Measurements from ENCODE around the gene OTOL1. TPM values are rescaled to one million over a fixed set of nuclear protein-coding genes. Genes with fewer than 3 reads are reported as not detected.

OTOL1 gene
- polyA plus RNA-seq, result not detected
- long read RNA-seq, donor 1, result 0 reads
- long read RNA-seq, donor 2, result 0 reads
- long read RNA-seq, donor 3, result 0 reads
- long read RNA-seq, donor 4, result 0 reads
- long read RNA-seq, donor 5, result 0 reads
- long read RNA-seq, donor 6, result 0 reads
- long read RNA-seq, donor 7, result 0 reads
- long read RNA-seq, donor 8, result 0 reads
- long read RNA-seq, donor 9, result 0 reads
- long read RNA-seq, donor 10, result 0 reads

DNA sequence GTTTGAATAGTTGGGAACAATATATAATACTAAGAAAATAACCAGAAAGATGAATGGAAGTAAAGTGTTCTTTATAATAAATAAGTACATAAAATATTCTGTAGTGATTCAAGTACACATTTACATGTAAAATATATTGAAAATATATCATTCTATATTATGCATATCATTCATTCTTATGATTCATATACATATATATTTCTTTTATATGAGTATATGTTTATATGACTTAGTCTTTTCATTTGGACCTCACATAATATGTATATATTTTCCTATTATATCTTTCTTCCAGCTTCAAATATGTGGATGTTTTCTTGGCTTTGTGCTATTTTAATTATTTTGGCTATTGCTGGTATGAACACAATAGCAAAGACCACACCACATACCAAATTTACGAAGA, at the start of gene OTOL1:
OTOL1 (plus strand) TSS at position 301 of the 400 bp plus-strand sequence; CDS start at position 301, 0 bp downstream.
- 62 to 77% (median 65%) methylated on average over 1 of the region's 1 CpG for WGBS, 3 donors
- Histone ChIP-seq H3K4me3 (ENCODE audit: low read depth in 1 of 3, low read length in 3 of 3) (no peak within 1 kb of the TSS), H3K27ac (ENCODE audit: low read depth in 1 of 3, low read length in 2 of 3) (no peak within 1 kb of the TSS), H3K4me1 (ENCODE audit: control insufficient read depth in 3 of 3, insufficient read depth in 2 of 3, low read depth in 1 of 3, low read length in 2 of 3) (peaks cover 0 to 5% (median 0%) of the 10 kb centered on the region in 3 donors), H3K36me3 (ENCODE audit: control insufficient read depth in 3 of 3, insufficient read depth in 2 of 3, low read depth in 1 of 3, low read length in 3 of 3) (no peaks in the 10 kb centered on the region), H3K9me3 (ENCODE audit: control insufficient read depth in 2 of 2, insufficient read depth in 1 of 2, low read depth in 1 of 2, low read length in 1 of 2) (no peaks in the 10 kb centered on the region), H3K27me3 (ENCODE audit: control insufficient read depth in 3 of 3, insufficient read depth in 3 of 3, low read length in 3 of 3) (no peaks in the 10 kb centered on the region)
- DNase-seq, result no peak
- peak; percentile 65 for FAIRE-seq

DNA sequence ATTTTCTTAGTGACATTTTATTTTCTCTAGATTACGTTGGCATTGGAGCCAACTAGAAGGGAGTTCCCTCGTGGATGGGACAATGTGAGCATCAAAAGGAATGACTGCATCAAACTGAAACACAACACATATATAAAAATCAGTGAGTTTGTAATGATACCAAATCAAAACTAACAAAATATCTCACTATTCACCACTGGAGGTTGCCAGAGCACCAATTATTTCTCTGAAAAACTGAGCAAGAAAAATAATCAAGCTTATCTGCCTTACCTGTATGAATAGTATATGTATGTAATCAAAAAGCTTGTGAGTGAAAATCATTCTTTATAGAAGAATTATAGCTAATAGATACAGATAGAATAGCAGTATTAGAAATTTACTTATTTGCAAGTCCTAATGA, 46.8 kb upstream of the OTOL1 start:
- Histone ChIP-seq H3K27me3 (ENCODE audit: control insufficient read depth in 3 of 3, insufficient read depth in 3 of 3, low read length in 3 of 3) (no peaks in the 10 kb centered on the region), H3K4me1 (ENCODE audit: control insufficient read depth in 3 of 3, insufficient read depth in 2 of 3, low read depth in 1 of 3, low read length in 2 of 3) (no peaks in the 10 kb centered on the region), H3K27ac (ENCODE audit: low read depth in 1 of 3, low read length in 2 of 3) (no peak overlapping the region), H3K36me3 (ENCODE audit: control insufficient read depth in 3 of 3, insufficient read depth in 2 of 3, low read depth in 1 of 3, low read length in 3 of 3) (no peaks in the 10 kb centered on the region), H3K9me3 (ENCODE audit: control insufficient read depth in 2 of 2, insufficient read depth in 1 of 2, low read depth in 1 of 2, low read length in 1 of 2) (no peaks in the 10 kb centered on the region), H3K4me3 (ENCODE audit: low read depth in 1 of 3, low read length in 3 of 3) (no peak overlapping the region)
- FAIRE-seq (no peak), DNase-seq (no peak)
- 42 to 73% (median 54%) methylated on average over 2 of the region's 2 CpGs for WGBS, 3 donors

DNA sequence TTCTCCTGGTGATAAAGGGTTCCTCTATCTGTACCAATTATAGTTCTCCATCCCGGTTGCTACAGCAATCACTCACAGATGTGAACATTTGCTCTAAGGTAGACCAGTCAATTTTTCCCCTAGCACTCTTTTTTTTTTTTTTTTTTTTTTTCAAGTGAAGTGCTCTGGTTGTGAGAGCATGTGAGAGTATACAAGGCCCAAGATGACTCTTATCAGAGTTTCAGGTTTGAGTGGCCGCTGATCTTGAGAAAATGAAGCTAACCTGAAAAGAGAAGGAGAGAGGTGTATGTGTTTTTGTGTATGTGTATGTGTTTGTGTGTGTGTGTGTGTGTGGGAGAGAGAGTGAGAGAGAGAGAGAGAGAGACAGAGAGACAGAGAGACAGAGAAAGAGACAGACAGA, 44.4 kb upstream of the OTOL1 start:
- Histone ChIP-seq H3K4me3 (ENCODE audit: low read depth in 1 of 3, low read length in 3 of 3) (no peak overlapping the region), H3K27ac (ENCODE audit: low read depth in 1 of 3, low read length in 2 of 3) (no peak overlapping the region), H3K36me3 (ENCODE audit: control insufficient read depth in 3 of 3, insufficient read depth in 2 of 3, low read depth in 1 of 3, low read length in 3 of 3) (no peaks in the 10 kb centered on the region), H3K4me1 (ENCODE audit: control insufficient read depth in 3 of 3, insufficient read depth in 2 of 3, low read depth in 1 of 3, low read length in 2 of 3) (no peaks in the 10 kb centered on the region), H3K9me3 (ENCODE audit: control insufficient read depth in 2 of 2, insufficient read depth in 1 of 2, low read depth in 1 of 2, low read length in 1 of 2) (no peaks in the 10 kb centered on the region), H3K27me3 (ENCODE audit: control insufficient read depth in 3 of 3, insufficient read depth in 3 of 3, low read length in 3 of 3) (no peaks in the 10 kb centered on the region)
- no peak for DNase-seq
- WGBS, 3 donors, result 57 to 68% (median 65%) methylated on average over 2 of the region's 2 CpGs
- no peak for FAIRE-seq

DNA sequence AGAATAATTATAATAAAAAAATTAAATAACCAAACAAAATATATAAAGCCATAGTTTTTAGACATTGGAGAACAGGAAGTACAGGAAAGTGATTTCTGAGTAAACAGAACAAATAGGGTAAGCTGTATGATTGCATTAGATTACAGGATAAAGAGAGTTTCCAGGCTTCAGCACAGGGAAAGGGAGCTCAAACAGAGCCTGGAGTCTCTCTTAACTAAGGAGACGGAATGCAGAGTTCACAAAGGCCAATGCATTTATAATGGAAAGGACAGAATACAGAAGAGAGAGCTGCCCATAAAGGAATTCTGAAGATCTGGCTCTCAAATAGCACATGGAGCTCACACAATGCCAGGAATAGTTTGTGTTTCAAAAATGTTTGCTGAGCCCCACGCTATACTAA, 42.0 kb upstream of the OTOL1 start:
- WGBS, 3 donors, result 47 to 58% (median 55%) methylated on average over 2 of the region's 2 CpGs
- Histone ChIP-seq H3K27me3 (ENCODE audit: control insufficient read depth in 3 of 3, insufficient read depth in 3 of 3, low read length in 3 of 3) (no peaks in the 10 kb centered on the region), H3K4me3 (ENCODE audit: low read depth in 1 of 3, low read length in 3 of 3) (no peak overlapping the region), H3K36me3 (ENCODE audit: control insufficient read depth in 3 of 3, insufficient read depth in 2 of 3, low read depth in 1 of 3, low read length in 3 of 3) (no peaks in the 10 kb centered on the region), H3K9me3 (ENCODE audit: control insufficient read depth in 2 of 2, insufficient read depth in 1 of 2, low read depth in 1 of 2, low read length in 1 of 2) (no peaks in the 10 kb centered on the region), H3K27ac (ENCODE audit: low read depth in 1 of 3, low read length in 2 of 3) (no peak overlapping the region), H3K4me1 (ENCODE audit: control insufficient read depth in 3 of 3, insufficient read depth in 2 of 3, low read depth in 1 of 3, low read length in 2 of 3) (no peaks in the 10 kb centered on the region)
- no peak for FAIRE-seq
- DNase-seq, result no peak

DNA sequence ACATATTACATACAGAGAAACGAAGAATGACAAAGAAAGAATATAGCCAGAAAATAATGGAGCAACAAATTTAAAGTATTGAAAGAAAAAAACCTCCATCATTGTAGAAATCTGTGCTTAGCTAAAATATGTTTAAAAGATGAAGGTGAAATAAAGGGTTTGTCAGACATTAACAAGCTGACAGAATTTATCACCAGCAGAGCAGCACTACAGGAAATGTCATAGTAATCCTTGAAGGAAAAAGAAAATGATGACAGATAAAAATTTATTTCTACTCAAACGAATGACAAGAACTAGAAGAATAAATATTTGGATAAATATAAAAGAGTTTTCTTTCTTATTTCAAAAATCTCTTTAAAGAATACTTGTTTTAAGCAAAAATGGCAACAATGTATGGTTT, 40.6 kb upstream of the OTOL1 start:
- no peaks in the 10 kb centered on the region for H3K9me3 ChIP-seq (ENCODE audit: control insufficient read depth in 2 of 2, insufficient read depth in 1 of 2, low read depth in 1 of 2, low read length in 1 of 2)
- no peak overlapping the region for H3K27ac ChIP-seq (ENCODE audit: low read depth in 1 of 3, low read length in 2 of 3)
- no peaks in the 10 kb centered on the region for H3K36me3 ChIP-seq (ENCODE audit: control insufficient read depth in 3 of 3, insufficient read depth in 2 of 3, low read depth in 1 of 3, low read length in 3 of 3)
- no peak for FAIRE-seq
- 55 to 60% (median 59%) methylated on average over 2 of the region's 2 CpGs for WGBS, 3 donors
- no peak for DNase-seq
- H3K27me3 ChIP-seq (ENCODE audit: control insufficient read depth in 3 of 3, insufficient read depth in 3 of 3, low read length in 3 of 3), result no peaks in the 10 kb centered on the region
- no peaks in the 10 kb centered on the region for H3K4me1 ChIP-seq (ENCODE audit: control insufficient read depth in 3 of 3, insufficient read depth in 2 of 3, low read depth in 1 of 3, low read length in 2 of 3)
- no peak overlapping the region for H3K4me3 ChIP-seq (ENCODE audit: low read depth in 1 of 3, low read length in 3 of 3)

DNA sequence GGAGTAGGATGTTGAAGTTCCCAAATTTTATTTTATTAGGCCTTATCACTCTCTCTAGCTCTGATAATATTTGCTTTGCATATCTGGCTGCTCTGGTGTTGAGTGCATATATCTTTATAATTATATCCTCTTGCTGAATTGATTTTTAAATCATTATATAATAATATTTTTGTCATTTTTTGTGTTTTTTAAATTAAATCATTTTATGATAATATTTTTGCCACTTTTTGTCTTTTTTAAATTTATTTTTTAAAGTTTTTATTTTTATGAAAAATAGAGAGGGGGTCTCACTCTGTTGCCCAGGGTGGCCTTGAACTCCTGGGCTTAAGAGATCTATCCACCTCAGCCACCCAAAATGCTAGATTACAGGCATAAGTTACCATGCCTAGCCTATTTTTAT, 34.5 kb upstream of the OTOL1 start:
- H3K9me3 ChIP-seq (ENCODE audit: control insufficient read depth in 2 of 2, insufficient read depth in 1 of 2, low read depth in 1 of 2, low read length in 1 of 2), result peaks cover 0 to 8% of the 10 kb centered on the region in 2 donors
- no peaks in the 10 kb centered on the region for H3K27me3 ChIP-seq (ENCODE audit: control insufficient read depth in 3 of 3, insufficient read depth in 3 of 3, low read length in 3 of 3)
- no peak overlapping the region for H3K27ac ChIP-seq (ENCODE audit: low read depth in 1 of 3, low read length in 2 of 3)
- FAIRE-seq (peak; percentile 61), DNase-seq (no peak)
- no peaks in the 10 kb centered on the region for H3K4me1 ChIP-seq (ENCODE audit: control insufficient read depth in 3 of 3, insufficient read depth in 2 of 3, low read depth in 1 of 3, low read length in 2 of 3)
- no peak overlapping the region for H3K4me3 ChIP-seq (ENCODE audit: low read depth in 1 of 3, low read length in 3 of 3)
- no peaks in the 10 kb centered on the region for H3K36me3 ChIP-seq (ENCODE audit: control insufficient read depth in 3 of 3, insufficient read depth in 2 of 3, low read depth in 1 of 3, low read length in 3 of 3)

DNA sequence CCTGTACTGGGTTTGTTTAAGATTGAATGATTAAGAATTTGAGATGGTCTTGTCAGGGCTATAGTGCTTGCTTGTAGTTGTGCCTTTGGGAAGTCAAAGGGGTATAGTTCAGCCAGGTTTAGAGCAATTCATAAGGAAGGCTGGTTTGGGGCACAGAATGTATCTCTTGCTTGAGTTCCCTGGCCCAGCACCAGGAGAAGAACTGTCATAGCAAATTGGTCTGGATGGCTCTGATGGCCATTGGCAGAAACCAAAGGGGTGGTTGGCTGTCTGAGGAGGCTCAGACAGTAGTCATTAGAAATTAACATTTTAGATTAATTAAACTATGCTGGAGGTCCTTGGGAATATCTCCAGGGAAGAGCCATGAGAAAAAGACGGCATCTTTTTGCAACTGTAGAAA, 25.4 kb upstream of the OTOL1 start:
- Histone ChIP-seq H3K4me1 (ENCODE audit: control insufficient read depth in 3 of 3, insufficient read depth in 2 of 3, low read depth in 1 of 3, low read length in 2 of 3) (no peaks in the 10 kb centered on the region), H3K4me3 (ENCODE audit: low read depth in 1 of 3, low read length in 3 of 3) (no peak overlapping the region), H3K9me3 (ENCODE audit: control insufficient read depth in 2 of 2, insufficient read depth in 1 of 2, low read depth in 1 of 2, low read length in 1 of 2) (no peaks in the 10 kb centered on the region), H3K36me3 (ENCODE audit: control insufficient read depth in 3 of 3, insufficient read depth in 2 of 3, low read depth in 1 of 3, low read length in 3 of 3) (no peaks in the 10 kb centered on the region), H3K27me3 (ENCODE audit: control insufficient read depth in 3 of 3, insufficient read depth in 3 of 3, low read length in 3 of 3) (no peaks in the 10 kb centered on the region), H3K27ac (ENCODE audit: low read depth in 1 of 3, low read length in 2 of 3) (no peak overlapping the region)
- DNase-seq (no peak), FAIRE-seq (no peak)
- WGBS, 3 donors, result 69 to 92% (median 70%) methylated on average over 1 of the region's 1 CpG

DNA sequence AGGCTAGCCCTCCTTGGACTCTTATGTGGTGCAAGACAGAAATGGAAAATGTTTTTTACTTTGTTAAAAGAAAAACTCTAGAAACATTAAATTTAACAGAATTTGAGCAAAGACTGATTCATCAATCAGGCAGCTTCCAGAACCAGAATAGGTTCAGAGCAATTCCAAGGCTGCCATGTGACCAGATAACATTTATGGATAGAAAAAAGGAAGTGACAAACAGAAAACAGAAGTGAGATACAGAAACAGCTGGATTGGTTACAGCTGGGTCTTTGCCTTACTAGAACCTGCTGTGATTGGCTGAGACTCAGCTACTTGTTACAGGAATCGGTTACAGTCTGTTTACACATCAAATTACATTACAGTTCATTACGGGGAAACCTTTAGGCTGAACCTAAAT, 22.5 kb upstream of the OTOL1 start:
- DNase-seq (no peak), FAIRE-seq (no peak)
- Histone ChIP-seq H3K4me1 (ENCODE audit: control insufficient read depth in 3 of 3, insufficient read depth in 2 of 3, low read depth in 1 of 3, low read length in 2 of 3) (no peaks in the 10 kb centered on the region), H3K27me3 (ENCODE audit: control insufficient read depth in 3 of 3, insufficient read depth in 3 of 3, low read length in 3 of 3) (no peaks in the 10 kb centered on the region), H3K4me3 (ENCODE audit: low read depth in 1 of 3, low read length in 3 of 3) (no peak overlapping the region), H3K27ac (ENCODE audit: low read depth in 1 of 3, low read length in 2 of 3) (no peak overlapping the region), H3K9me3 (ENCODE audit: control insufficient read depth in 2 of 2, insufficient read depth in 1 of 2, low read depth in 1 of 2, low read length in 1 of 2) (no peaks in the 10 kb centered on the region), H3K36me3 (ENCODE audit: control insufficient read depth in 3 of 3, insufficient read depth in 2 of 3, low read depth in 1 of 3, low read length in 3 of 3) (no peaks in the 10 kb centered on the region)
- 65 to 74% (median 70%) methylated on average over 2 of the region's 2 CpGs for WGBS, 3 donors

DNA sequence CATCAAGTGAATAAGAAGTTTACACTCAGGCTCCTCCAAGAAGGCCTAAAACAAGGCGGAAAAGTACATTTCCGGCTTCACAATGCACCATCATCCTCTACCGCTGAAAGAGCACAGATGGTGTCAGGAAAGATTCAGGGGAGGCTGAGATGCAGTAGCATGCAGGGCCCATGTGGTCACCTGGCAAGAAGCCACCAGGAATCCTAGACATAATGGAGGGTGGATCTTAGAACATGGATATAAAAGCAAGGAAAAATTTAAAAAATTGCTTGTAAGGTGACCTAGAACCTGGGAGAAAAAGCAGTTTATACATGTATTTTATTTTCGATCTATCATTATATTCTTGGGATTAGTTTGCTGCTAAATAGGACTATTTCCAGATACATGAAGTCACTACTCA, 21.9 kb upstream of the OTOL1 start:
- Histone ChIP-seq H3K36me3 (ENCODE audit: control insufficient read depth in 3 of 3, insufficient read depth in 2 of 3, low read depth in 1 of 3, low read length in 3 of 3) (no peaks in the 10 kb centered on the region), H3K4me3 (ENCODE audit: low read depth in 1 of 3, low read length in 3 of 3) (no peak overlapping the region), H3K27me3 (ENCODE audit: control insufficient read depth in 3 of 3, insufficient read depth in 3 of 3, low read length in 3 of 3) (no peaks in the 10 kb centered on the region), H3K4me1 (ENCODE audit: control insufficient read depth in 3 of 3, insufficient read depth in 2 of 3, low read depth in 1 of 3, low read length in 2 of 3) (no peaks in the 10 kb centered on the region), H3K27ac (ENCODE audit: low read depth in 1 of 3, low read length in 2 of 3) (no peak overlapping the region), H3K9me3 (ENCODE audit: control insufficient read depth in 2 of 2, insufficient read depth in 1 of 2, low read depth in 1 of 2, low read length in 1 of 2) (no peaks in the 10 kb centered on the region)
- WGBS, 3 donors, result 89 to 91% (median 89%) methylated on average over 4 of the region's 4 CpGs
- DNase-seq (no peak), FAIRE-seq (no peak)
